Trophoblast cell (in vitro differentiated cells and primary cell): Measurements from ENCODE around the gene GRAMD4.

Source experiments
- DNase-seq, 2 donors: peaks; one replicate each; pipeline ENCODE4 v3.0.0-alpha.2; 2016
- H2AFZ ChIP-seq: 2 replicates; pipeline ENCODE4 v1.6.1; 2013; ENCODE audit warnings: low read length, moderate library complexity, mild to moderate bottlenecking; ENCODE audit not compliant: insufficient read depth, poor library complexity
- H2AK5ac ChIP-seq: 2 replicates; pipeline ENCODE4 v1.6.1; 2013; ENCODE audit warnings: mild to moderate bottlenecking, low read length
- H2BK120ac ChIP-seq: 2 replicates; pipeline ENCODE4 v1.6.1; 2013; ENCODE audit warnings: low read length, mild to moderate bottlenecking, moderate library complexity; ENCODE audit not compliant: insufficient read depth, poor library complexity
- H2BK12ac ChIP-seq: 2 replicates; pipeline ENCODE4 v1.6.1; 2013; ENCODE audit warnings: mild to moderate bottlenecking, low read length, moderate library complexity
- H2BK5ac ChIP-seq: 2 replicates; pipeline ENCODE4 v1.6.1; 2013; ENCODE audit warnings: low read length, low read depth, moderate library complexity, mild to moderate bottlenecking; ENCODE audit not compliant: poor library complexity
- H3K14ac ChIP-seq: 2 replicates; pipeline ENCODE4 v1.6.1; 2013; ENCODE audit warnings: mild to moderate bottlenecking, low read length
- H3K18ac ChIP-seq: 2 replicates; pipeline ENCODE4 v1.6.1; 2013; ENCODE audit warnings: mild to moderate bottlenecking, low read length
- H3K23ac ChIP-seq: 2 replicates; pipeline ENCODE4 v1.6.1; 2013; ENCODE audit warnings: low read length
- H3K27ac ChIP-seq: 2 replicates; pipeline ENCODE4 v1.5.1; 2013; ENCODE audit warnings: low read depth, mild to moderate bottlenecking, inconsistent platforms, low read length, moderate library complexity
- H3K27me3 ChIP-seq: 2 replicates; pipeline ENCODE4 v1.6.1; 2013; ENCODE audit warnings: inconsistent platforms, mild to moderate bottlenecking, low read length, moderate library complexity; ENCODE audit not compliant: insufficient read depth
- H3K36me3 ChIP-seq, 2 experiments: 1 replicate in 1 of 2; 2 replicates in 1 of 2; pipeline ENCODE4 v1.6.1; 2013; ENCODE audit warnings: low read length in 2 of 2, mild to moderate bottlenecking in 2 of 2, moderate library complexity in 1 of 2; ENCODE audit not compliant: insufficient read depth in 2 of 2, control insufficient read depth in 1 of 2
- H3K4ac ChIP-seq: 2 replicates; pipeline ENCODE4 v1.6.1; 2013; ENCODE audit warnings: low read depth, mild to moderate bottlenecking, low read length, moderate library complexity
- H3K4me1 ChIP-seq, 2 experiments: 1 replicate in 1 of 2; 2 replicates in 1 of 2; pipeline ENCODE4 v1.6.1; 2013; ENCODE audit warnings: low read length in 2 of 2, mild to moderate bottlenecking in 2 of 2, moderate library complexity in 1 of 2; ENCODE audit not compliant: insufficient read depth in 2 of 2, control insufficient read depth in 1 of 2
- H3K4me2 ChIP-seq: 2 replicates; pipeline ENCODE4 v1.6.1; 2013; ENCODE audit warnings: inconsistent platforms, mild to moderate bottlenecking, low read length, moderate library complexity
- H3K4me3 ChIP-seq: 2 replicates; pipeline ENCODE4 v1.5.1; 2013; ENCODE audit warnings: mild to moderate bottlenecking, low read depth, low read length, inconsistent platforms
- H3K79me1 ChIP-seq: one replicate; pipeline ENCODE4 v1.6.1; 2013; ENCODE audit warnings: low read length
- H3K79me2 ChIP-seq: 2 replicates; pipeline ENCODE4 v1.6.1; 2013; ENCODE audit warnings: low read length, mild to moderate bottlenecking; ENCODE audit not compliant: control insufficient read depth, insufficient read depth, poor library complexity
- H3K9ac ChIP-seq: 2 replicates; pipeline ENCODE4 v1.6.1; 2013; ENCODE audit warnings: mild to moderate bottlenecking, low read length
- H3K9me3 ChIP-seq: 2 replicates; pipeline ENCODE4 v1.6.1; 2013; ENCODE audit warnings: low read depth, mild to moderate bottlenecking, control low read depth, inconsistent platforms, low read length; ENCODE audit not compliant: insufficient read depth
- H4K12ac ChIP-seq: 2 replicates; pipeline ENCODE4 v1.6.1; 2013; ENCODE audit warnings: low read depth, mild to moderate bottlenecking, low read length, moderate library complexity
- H4K8ac ChIP-seq: 2 replicates; pipeline ENCODE4 v1.6.1; 2013; ENCODE audit warnings: low read depth, mild to moderate bottlenecking, low read length, moderate library complexity
- H4K91ac ChIP-seq: one replicate; pipeline ENCODE4 v1.6.1; 2013; ENCODE audit warnings: low read depth, mild to moderate bottlenecking, low read length, moderate library complexity
- WGBS: extraction: QIAGEN DNeasy Blood & Tissue Kit; methylation state at CpG from one replicate; pipeline ENCODE4 v1.1.7; 2013; ENCODE audit warnings: missing lambda C conversion rate; ENCODE audit not compliant: insufficient read length, insufficient coverage; ENCODE audit errors: extremely low coverage; 5-methylcytosine and 5-hydroxymethylcytosine counted together

Gene GRAMD4

DNA sequence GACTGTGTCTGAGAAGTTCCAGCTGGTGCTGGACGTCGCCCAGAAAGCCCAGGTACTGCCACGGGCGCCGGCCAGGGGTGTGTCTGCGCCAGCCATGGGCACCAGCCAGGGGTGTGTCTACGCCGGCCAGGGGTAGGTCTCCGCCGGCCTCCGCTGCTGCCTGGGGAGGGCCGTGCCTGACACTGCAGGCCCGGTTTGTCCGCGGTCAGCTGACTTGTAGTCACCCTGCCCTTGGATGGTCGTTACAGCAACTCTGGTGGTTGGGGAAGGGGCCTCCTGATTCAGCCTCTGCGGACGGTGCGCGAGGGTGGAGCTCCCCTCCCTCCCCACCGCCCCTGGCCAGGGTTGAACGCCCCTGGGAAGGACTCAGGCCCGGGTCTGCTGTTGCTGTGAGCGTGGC lies 47.9 kb downstream of the GRAMD4 start:
- H3K27ac ChIP-seq: no peak overlapping the region
- no CpG with 5 or more reads among the region's 24 CpGs for WGBS
- no peak overlapping the region for H3K18ac ChIP-seq
- no peak overlapping the region for H3K23ac ChIP-seq
- no peak overlapping the region for H2AFZ ChIP-seq
- H2BK5ac ChIP-seq: no peak overlapping the region
- H3K79me2 ChIP-seq: no peaks in the 10 kb centered on the region
- no peak for DNase-seq
- H3K9ac ChIP-seq: no peak overlapping the region
- no peak overlapping the region for H3K4me2 ChIP-seq
- H3K27me3 ChIP-seq: no peaks in the 10 kb centered on the region
- H3K4ac ChIP-seq: no peak overlapping the region
- H3K4me3 ChIP-seq: no peak overlapping the region
- H3K36me3 ChIP-seq: peaks cover 14 to 22% of the 10 kb centered on the region in 2 experiments
- H3K9me3 ChIP-seq: no peaks in the 10 kb centered on the region
- no peak overlapping the region for H4K91ac ChIP-seq
- H2BK120ac ChIP-seq: no peak overlapping the region
- H3K14ac ChIP-seq: no peak overlapping the region
- H2BK12ac ChIP-seq: no peak overlapping the region
- no peak overlapping the region for H4K8ac ChIP-seq
- no peak overlapping the region for H2AK5ac ChIP-seq
- no peaks in the 10 kb centered on the region for H3K79me1 ChIP-seq
- peaks cover 0 to 2% of the 10 kb centered on the region in 2 experiments for H3K4me1 ChIP-seq
- no peak overlapping the region for H4K12ac ChIP-seq

DNA sequence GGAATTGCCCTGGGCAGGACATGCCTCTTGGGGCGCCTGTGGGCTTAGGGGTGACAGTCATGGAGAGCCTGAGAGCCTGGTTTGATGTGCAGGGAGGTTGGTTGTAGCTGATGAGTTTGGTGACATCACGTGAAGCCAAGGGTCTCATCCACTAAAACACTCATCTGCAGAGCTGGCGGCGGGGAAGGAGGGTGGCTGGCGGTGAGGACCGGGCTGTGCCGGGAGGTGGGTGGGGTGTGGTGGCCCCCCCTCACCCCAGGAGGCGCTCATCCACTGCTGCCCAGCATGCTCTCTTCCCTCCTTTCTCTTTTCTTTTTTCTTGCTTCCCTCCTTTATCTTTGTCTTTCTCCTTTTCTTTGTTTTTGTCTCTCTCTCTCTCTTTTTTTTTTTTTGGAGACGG lies 49.0 kb downstream of the GRAMD4 start:
- Histone ChIP-seq H3K18ac (no peak overlapping the region), H4K8ac (no peak overlapping the region), H4K12ac (no peak overlapping the region), H2BK5ac (no peak overlapping the region), H3K79me1 (no peaks in the 10 kb centered on the region), H2BK12ac (no peak overlapping the region), H3K4me3 (no peak overlapping the region), H3K27ac (no peak overlapping the region), H3K9me3 (no peaks in the 10 kb centered on the region), H2AFZ (no peak overlapping the region), H3K79me2 (no peaks in the 10 kb centered on the region), H3K4me2 (no peak overlapping the region), H3K23ac (no peak overlapping the region), H2BK120ac (no peak overlapping the region), H3K14ac (no peak overlapping the region), H3K9ac (no peak overlapping the region), H4K91ac (no peak overlapping the region), H3K36me3 (peaks cover 15 to 31% of the 10 kb centered on the region in 2 experiments), H3K27me3 (no peaks in the 10 kb centered on the region), H3K4me1 (no peaks in the 10 kb centered on the region), H3K4ac (no peak overlapping the region), H2AK5ac (no peak overlapping the region)
- DNase-seq: no peak
- no CpG with 5 or more reads among the region's 9 CpGs for WGBS

DNA sequence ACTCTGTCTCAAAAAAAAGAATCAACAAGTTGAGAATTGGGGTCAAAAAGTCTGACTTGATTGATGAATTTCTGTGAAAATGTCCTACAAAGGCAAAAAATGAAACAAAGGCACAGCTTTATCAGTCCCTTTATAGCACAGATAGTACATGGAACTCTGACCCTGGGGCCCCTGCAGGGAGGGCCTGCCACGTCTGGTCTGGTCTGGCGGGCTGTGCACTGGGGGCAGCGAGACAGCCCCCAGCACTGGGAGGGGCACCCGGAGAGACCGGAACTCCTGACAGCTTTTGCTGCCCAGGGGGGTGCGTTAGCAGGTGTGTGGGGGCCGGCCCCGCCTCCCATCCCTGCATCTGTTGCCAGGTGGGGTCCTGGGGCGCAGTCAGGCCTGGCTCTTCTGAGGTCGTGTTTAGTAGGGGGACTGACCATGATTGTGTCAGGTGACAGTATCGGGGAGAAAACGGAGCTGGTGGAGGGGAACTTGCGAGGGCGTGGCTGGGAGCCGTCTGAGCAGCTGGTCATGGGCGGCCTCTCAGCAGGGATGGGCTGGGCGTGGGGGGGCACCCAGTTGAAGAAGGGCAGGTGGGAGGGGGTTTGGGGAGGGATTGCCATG lies 51.7 kb downstream of the GRAMD4 start:
- WGBS: no CpG with 5 or more reads among the region's 17 CpGs
- H3K4me1 ChIP-seq: no peaks in the 10 kb centered on the region
- H2BK12ac ChIP-seq: no peak overlapping the region

DNA sequence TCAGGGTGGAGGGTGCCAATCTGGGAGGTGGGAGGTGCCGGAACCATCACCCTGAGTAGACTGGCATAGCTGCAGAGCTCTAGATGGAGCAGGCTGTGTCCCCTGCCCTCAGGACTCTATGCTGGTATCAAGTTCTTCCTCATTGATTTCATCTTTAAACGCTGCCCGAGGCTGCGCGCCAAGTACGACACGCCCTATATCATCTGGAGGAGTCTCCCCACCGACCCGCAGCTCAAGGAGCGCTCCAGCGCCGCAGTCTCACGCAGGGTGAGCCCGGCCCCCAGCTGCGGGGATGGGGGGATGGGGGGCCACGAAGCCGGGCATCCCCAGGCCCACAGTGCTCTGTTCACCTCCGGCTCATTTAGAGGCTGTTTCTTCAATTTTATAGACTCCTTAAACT lies 52.5 kb downstream of the GRAMD4 start:
- no peak overlapping the region for H3K9ac ChIP-seq

More for the DNA sequence above, 51.7 kb downstream of the GRAMD4 start:
- Histone ChIP-seq H4K12ac (no peak overlapping the region), H3K79me2 (no peaks in the 10 kb centered on the region), H3K79me1 (no peaks in the 10 kb centered on the region), H3K4me3 (no peak overlapping the region), H3K27me3 (no peaks in the 10 kb centered on the region), H3K4me2 (no peak overlapping the region), H2BK120ac (no peak overlapping the region), H3K4ac (no peak overlapping the region), H3K18ac (no peak overlapping the region), H4K8ac (no peak overlapping the region), H3K27ac (no peak overlapping the region), H2AK5ac (no peak overlapping the region), H3K14ac (no peak overlapping the region), H3K36me3 (peaks cover 21 to 44% of the 10 kb centered on the region in 2 experiments), H3K9ac (no peak overlapping the region), H3K9me3 (no peaks in the 10 kb centered on the region), H2AFZ (no peak overlapping the region), H2BK5ac (no peak overlapping the region), H4K91ac (no peak overlapping the region), H3K23ac (no peak overlapping the region)
- DNase-seq: no peak

More for the DNA sequence above, 52.5 kb downstream of the GRAMD4 start:
- peak; percentile 22 to 50 for DNase-seq
- H3K9me3 ChIP-seq: no peaks in the 10 kb centered on the region
- no peak overlapping the region for H3K27ac ChIP-seq
- no peak overlapping the region for H2AFZ ChIP-seq
- no peak overlapping the region for H3K18ac ChIP-seq
- H3K36me3 ChIP-seq: peaks cover 19 to 45% of the 10 kb centered on the region in 2 experiments
- no peak overlapping the region for H2BK12ac ChIP-seq
- no peak overlapping the region for H4K12ac ChIP-seq
- H3K4me2 ChIP-seq: no peak overlapping the region
- H4K91ac ChIP-seq: no peak overlapping the region
- H3K4me3 ChIP-seq: no peak overlapping the region
- no CpG with 5 or more reads among the region's 18 CpGs for WGBS
- H3K14ac ChIP-seq: no peak overlapping the region
- H4K8ac ChIP-seq: no peak overlapping the region
- H3K4ac ChIP-seq: no peak overlapping the region
- H3K79me1 ChIP-seq: no peaks in the 10 kb centered on the region
- no peak overlapping the region for H2BK120ac ChIP-seq
- H3K27me3 ChIP-seq: no peaks in the 10 kb centered on the region
- H3K79me2 ChIP-seq: no peaks in the 10 kb centered on the region
- no peaks in the 10 kb centered on the region for H3K4me1 ChIP-seq
- no peak overlapping the region for H2AK5ac ChIP-seq
- H3K23ac ChIP-seq: no peak overlapping the region
- H2BK5ac ChIP-seq: no peak overlapping the region
